GM19372 (cell line): ENCODE results near the gene BCLAF1.
"Not testable (repeated sequence)": the region's sequence is repeated elsewhere in the genome, so short reads cannot be mapped to it uniquely, and the experiment has no call there.

Experiments used
- ATAC-seq: cut with Tn5 transposase; IDR thresholded peaks from one replicate; pipeline ENCODE4 v1.9.1; 2021; ENCODE audit warnings: mild to moderate bottlenecking, low read depth, moderate library complexity; ENCODE audit not compliant: unreplicated experiment

The BCLAF1 gene

GRCh38 chr6:136312975-136313374 lies 23.3 kb upstream of the BCLAF1 start:
- ATAC-seq = no peak

DNA sequence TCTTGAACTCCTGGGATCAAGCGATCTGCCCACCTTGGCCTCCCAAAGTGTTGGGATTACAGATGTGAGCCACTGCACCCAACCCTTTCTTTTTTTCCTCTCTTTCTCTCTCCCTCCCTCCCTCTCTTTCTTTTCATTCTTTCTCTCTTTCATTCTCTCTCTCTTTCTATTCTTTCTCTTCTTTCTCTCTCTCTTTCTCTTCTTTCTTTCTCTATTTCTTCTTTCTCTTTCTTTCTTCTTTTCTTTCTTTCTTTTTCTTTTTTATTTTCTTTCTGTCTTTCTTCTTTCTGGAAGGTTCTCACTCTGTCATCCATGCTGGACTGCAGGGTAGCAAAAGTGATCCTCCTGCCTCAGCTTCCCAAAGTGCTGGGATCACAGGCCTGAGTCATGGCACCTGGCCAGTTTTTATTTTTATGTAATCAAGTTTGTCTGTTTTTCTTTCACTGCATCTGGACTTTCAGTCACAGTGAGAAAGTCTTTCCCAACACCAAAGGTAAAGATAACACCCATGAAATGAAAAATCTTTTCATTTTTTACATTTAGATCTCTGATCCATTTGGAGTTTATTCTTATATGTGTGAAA lies 20.2 kb upstream of the BCLAF1 start:
- ATAC-seq = no peak

DNA sequence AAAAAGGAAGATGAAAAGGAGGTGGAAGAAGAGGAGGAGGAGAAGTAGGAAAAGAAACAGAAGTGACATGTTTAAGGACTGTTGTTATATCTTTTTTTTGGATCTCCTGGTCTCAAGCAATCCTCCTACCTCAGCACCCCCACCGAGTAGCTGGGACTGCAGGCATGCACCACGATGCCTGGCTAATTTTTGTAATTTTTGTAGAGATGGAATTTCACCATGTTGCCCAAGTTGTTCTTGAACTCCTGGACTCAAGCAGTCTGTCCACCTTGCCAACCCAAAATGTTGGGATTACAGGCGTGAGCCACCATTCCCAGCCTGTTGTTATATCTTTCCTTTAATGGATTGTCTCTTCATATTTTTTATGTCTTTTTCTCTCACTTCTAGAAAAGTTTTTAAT lies 19.5 kb upstream of the BCLAF1 start:
- ATAC-seq = no peak

DNA sequence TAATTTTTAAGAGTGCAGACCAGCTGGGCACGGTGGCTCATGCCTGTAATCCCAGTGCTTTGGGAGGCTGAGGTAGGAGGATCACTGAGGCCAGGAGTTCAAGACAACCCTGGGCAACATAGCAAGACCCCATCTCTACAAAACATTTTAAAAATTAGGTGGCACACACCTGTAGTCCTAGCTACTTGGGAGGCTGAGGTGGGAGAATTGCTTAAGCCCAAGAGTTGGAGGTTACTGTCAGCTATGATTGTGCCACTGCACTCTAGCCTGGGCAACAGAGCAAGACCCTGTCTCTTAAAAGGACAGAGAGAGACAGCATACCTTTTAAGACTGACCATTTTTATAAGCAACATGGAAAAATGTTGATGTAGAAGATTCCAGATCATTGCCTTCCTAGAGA lies 18.8 kb upstream of the BCLAF1 start:
- not testable (repeated sequence) for ATAC-seq

DNA sequence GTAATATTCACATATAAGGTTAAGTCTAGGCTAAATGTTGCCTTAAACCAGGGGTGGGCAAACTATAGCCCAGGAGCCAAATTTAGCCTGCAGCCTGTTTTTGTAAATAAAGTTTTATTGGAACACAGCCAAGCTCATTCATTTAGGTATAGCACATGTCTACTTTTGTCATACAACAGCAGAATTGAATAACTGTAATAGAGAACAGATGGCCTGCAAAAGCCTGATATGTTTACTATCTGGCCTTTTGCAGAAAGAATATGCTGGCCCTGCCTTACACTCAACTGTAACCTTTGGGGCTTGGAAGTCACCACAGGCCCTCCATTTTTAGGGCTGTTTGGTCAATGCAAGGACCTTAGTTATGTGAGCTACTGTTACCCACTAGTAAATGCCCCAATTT lies 17.7 kb upstream of the BCLAF1 start:
- ATAC-seq = no peak

- ATAC-seq = no peak
Observed at GRCh38 chr6:136306466-136306865, 16.8 kb upstream of the BCLAF1 start.

DNA sequence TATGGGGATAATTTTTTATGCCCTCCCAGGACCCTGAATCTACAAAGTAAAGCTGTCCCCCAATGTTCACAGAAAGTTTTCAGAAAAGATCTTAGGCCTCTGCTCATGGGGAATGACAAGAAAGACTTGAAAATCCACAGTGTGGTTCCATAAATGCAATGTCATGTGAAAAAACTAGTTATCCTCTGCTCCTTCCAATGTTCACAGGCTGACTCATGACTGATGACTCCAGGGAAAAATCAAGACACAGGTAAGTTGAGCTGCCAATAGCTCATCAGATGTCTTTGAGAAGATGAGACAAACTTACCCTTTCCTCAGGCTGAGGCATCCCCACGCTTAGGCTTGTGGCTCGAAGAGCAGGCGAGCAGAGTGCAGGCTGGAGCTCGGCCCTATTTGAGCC lies 14.8 kb upstream of the BCLAF1 start:
- ATAC-seq = no peak

DNA sequence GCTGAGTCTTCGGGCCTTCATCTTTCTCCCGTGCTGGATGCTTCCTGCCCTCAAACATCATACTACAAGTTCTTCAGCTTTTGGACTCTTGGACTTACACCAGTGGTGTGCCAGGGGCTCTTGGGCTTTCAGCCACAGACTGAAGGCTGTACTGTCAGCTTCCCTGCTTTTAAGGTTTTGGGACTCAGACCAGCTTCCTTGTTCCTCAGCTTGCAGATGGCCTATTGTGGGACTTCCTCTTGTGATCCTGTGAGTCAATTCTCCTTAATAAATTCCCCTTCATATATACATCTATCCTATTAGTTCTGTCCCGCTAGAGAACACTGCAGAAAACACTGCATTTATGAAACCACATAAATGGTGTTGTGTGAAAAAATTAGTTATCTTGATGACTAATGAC lies 13.9 kb upstream of the BCLAF1 start:
- no peak for ATAC-seq

- ATAC-seq = no peak
Observed at GRCh38 chr6:136294621-136295020, 5.0 kb upstream of the BCLAF1 start.

DNA sequence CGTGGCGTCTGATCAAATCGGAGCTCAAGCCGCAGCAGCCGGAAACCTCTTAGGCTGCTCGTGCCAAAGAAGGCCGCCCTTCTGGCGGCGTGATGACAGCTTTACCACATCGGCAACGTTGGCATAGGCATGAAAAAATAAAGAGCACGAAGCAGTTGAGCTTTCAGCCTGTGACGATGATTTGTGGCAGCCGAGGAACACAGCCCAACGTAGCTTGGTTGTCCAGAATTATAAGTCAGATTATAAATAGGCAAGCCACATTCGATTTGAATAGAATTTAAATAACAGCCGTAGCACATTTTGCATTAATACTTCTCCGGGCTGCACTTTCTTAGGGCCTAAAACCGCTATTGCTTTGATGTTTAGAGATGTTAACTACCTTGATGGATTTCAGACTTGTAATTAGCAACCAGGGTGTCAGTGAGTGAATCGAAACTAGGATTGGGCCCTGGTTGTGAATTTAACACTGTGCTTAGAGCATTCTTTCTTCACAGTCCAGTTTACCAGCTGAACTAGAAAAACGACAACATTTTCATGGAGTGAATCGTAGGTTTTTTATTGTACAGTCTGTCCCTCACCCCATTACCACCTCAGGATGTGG lies 864 bp upstream of the BCLAF1 start:
- ATAC-seq = peak; percentile 20

- peak; percentile 33 for ATAC-seq
Observed at GRCh38 chr6:136289327-136289578, 393 bp downstream of the BCLAF1 start.

- no peak for ATAC-seq
Observed at GRCh38 chr6:136288566-136289326, 900 bp downstream of the BCLAF1 start.

DNA sequence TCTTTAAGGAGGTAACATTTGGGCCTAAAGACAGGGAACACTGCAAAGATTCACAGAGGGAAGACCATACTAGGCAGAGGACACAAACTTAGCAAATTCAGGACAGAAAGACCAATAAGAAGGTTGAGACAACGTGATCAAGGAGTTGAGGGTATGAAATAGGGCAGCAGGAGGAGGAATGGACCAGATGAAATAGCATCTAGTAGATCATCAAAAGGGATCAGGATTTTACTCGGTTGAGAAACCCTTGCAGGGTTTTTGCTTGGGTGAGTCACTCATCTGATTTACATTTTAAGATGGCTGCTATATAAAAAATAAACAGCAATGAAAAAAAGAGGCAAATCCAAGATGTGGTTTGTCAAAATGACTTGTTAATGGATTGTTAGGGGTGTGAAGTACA lies 4.7 kb downstream of the BCLAF1 start:
- ATAC-seq = no peak

DNA sequence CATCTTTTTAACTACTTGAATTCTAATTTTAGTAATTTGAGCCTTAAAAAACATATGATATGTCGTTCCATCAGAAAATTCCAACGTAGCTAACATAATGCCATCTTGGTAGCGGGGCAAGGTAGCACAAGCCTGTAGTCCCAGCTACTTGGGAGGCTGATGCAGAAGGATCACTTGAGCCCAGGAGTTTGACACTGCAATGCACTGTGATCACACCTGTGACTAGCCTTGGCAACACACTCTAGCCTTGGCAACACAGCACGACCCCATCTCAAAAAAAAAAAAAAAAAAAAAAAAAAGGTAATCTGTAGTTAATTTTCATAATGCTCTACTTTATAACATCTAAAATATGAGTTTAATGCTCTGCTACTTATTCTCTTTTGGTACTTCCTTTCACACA lies 6.7 kb downstream of the BCLAF1 start:
- no peak for ATAC-seq

DNA sequence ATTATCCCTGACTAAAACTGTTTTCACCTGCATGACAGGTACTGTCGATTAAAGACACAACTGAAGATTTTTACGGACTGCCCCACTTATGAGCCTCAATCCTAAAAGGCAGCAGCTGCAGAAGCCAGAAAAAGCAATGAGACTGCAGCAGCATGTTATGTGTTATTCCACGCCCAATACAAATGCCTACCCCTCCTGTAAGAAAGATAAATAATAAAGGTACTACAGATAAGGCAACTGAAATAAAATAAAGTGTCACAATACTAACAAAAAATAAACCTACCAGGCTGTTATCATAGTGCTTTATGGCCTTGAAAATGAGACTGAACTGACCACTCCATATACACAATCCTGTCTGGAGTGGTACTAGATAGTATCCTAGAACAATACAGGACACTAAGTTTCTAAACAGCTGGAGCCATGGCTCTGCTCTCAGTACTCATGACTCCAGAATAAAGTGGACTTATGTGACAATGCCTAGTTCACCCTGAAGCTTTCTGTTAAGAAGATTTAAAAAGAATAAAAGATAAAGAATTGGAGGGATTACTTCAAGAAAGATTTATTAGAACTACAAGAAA lies 9.5 kb downstream of the BCLAF1 start:
- ATAC-seq = no peak

DNA sequence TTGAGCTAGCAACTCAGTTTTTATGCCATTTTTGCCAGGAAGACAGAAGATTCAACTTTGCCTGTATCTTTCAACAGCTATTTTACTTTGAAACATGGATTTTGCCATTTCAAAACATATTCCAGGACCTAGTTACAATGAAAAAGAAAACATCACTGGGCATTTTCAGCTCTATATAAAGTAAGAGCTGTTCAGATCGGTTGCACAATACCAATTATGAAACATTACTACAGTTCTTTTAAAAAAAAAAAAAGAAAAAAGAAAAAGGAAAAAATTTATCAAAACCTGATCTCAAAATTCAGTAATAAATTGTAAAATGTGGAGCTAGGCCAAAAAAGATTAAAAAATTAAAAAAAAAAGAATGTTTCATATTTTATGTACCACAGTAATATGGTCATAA lies 15.6 kb downstream of the BCLAF1 start:
- no peak for ATAC-seq

DNA sequence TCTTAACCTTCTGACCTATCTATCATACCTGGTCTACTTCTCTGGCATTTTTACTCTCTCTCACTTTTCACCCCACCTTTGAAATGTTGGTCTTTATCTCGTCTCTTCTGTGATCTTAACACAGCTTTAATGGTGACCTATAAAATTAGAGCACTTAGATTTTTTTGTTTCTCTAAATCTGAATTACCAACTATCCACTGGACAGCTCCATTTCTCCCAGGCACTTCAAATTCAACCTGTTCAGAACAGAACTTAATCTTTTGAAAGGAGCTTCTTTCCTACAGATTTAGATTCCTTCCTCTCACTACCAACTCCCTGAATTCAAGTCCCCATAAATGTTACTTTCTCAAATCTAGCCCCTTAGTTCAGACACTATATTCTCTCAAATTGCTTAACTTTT lies 24.5 kb downstream of the BCLAF1 start:
- ATAC-seq = no peak

- no peak for ATAC-seq
Observed at GRCh38 chr6:136262940-136263339, 26.7 kb downstream of the BCLAF1 start.

DNA sequence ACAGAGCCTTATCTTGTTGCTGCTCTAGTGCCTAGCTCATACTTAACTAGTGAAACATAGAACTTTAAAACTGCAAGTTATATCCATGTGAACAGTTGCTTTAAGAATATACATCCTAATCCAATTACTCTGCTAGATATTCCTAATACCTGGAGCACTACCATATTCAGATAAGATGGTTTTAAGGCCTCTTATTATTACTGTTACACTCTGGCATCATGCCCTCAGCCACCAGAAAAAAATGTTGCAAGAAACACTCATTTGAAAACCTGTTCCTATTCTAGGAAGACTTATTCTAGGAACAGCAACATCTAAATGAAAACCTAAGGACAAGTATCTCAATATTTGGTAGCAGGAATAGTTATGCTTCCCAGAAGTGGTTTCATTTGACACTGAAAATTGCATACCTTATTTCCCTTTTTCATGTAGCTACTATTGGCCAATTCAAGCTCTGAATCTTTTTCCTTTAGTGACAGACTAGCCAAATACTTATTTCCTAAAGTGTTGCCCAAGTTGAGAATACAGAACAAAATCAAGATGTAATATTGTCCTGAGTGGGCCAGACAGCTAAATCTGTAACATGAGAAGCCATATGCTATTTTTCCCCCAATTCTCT lies 34.7 kb downstream of the BCLAF1 start:
- ATAC-seq = no peak

- ATAC-seq = no peak
Observed at GRCh38 chr6:136253734-136254133, 35.9 kb downstream of the BCLAF1 start.

DNA sequence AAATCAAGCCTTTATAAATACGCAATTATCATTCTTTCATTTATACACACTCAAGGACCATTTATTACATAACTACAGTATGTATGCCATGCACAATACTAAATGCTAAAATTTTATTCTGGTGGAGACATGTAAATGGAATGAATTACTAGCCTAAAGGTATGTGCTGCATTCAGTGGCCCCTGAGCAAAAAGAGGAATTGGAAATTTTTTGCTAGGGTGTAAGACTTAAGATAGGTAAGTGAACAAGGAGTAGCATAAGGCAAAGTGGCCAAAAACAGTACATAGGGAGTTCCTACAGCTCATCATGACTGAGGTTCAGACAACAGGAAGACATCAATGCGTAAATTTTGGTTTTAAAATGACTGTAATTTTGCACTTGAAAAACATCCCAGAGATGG lies 37.2 kb downstream of the BCLAF1 start:
- no peak for ATAC-seq

GRCh38 chr6:136251394-136251793 lies 38.3 kb downstream of the BCLAF1 start:
- ATAC-seq = no peak
